HuH-7 (cell line): ENCODE measurements around the gene CCSAP.
"Not testable (repeated sequence)": the region's sequence is repeated elsewhere in the genome, so short reads cannot be mapped to it uniquely, and the experiment has no call there.

Experiments
- DNase-seq: peaks from one replicate; pipeline ENCODE4 v3.0.0; 2011; ENCODE audit warnings: low spot score

Gene CCSAP

GRCh38 chr1:229325853-229326487 is 16.9 kb downstream of the CCSAP start:
- DNase-seq: no peak

DNA sequence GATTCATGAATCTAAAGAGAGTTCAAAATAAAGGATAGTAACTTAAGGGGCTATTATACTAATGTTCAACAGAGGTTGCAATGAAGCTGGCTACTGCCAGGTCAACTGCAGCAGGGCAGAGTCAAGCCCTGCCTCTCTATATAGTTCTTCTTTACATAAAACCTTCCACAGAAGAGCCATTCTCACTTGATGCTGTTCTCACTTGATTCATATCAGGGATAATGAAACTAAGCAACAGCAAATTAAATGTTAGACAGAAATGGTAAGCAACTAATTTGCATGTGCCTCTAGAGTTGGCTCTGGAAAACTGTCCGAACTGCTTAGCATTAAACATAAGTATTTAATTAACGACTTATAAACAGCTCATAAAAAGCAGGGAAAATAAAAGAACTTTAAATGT is 17.4 kb downstream of the CCSAP start:
- no peak for DNase-seq

DNA sequence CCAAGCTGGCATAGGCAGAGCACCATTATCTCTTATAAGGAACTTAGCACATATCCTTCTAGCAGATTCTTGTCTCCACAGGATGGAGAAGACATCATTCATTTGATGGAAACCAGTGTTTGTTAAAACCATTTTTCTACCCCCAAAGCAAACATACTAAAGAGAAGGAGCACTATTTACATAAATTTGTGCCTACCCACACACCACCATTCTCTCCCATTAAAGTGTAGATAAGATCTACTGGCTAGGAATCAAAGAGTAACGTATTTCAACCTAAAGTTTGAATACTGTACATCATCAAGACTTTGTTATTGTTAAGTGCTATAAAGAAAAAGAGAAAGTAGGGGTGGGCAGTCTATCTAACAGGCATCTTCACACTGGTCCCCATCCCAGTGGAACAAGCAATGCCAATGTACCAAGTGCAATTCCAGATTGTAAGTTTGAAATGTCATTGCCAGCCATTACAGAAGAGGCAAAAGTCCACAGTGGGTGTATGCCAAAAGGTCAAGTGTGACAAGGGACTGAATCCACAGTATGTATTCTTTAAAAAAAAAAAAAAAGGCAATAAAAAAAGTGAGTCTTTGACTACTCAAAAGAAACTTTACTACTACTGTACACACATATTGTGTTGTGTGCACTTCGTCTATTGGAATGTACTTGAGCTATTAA is 18.8 kb downstream of the CCSAP start:
- no peak for DNase-seq

- DNase-seq: no peak
Observed at GRCh38 chr1:229323201-229323600, 19.6 kb downstream of the CCSAP start.

DNA sequence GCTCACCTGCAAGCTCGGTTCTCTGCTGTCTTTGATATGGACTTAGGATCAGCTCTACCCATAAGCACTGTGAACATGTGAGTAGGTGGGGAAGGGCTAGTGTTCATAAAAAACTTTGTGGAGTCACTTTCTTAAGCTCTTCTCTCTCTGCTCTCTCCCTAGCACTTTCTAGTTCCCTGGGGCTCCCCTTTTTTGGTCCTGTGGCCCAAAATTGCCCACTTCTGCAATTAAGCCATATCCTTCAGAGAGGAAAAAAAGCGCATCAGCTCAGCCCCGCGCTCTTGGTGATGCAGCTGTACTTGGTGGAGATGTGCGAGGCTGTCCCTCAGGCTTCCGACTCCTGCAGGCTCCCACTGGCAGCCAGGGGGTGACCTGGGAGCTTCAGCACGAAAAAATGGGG is 23.4 kb downstream of the CCSAP start:
- no peak for DNase-seq

DNA sequence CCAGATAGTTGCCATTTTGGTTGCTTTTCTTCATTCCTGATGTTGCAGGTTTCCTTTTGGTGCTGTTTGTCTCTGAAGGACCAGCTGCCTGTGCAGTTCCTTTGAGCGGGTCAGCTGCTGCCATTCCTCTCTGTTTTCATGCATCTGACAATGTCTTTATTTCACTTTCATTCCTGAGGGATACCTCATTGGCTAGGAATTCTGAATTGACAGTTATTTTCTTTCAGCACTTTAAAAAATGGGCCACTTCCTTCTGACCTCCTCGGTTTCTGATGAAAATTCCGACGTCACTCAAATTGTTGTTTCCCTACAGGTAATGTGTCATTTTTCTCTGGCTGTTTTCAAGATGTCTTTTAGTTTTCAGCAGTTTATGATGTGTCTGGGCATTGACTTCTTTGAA is 24.8 kb downstream of the CCSAP start:
- no peak for DNase-seq

GRCh38 chr1:229316166-229316565 is 26.7 kb downstream of the CCSAP start:
- no peak for DNase-seq

- DNase-seq: no peak
Observed at GRCh38 chr1:229310833-229311232, 32.0 kb downstream of the CCSAP start.

DNA sequence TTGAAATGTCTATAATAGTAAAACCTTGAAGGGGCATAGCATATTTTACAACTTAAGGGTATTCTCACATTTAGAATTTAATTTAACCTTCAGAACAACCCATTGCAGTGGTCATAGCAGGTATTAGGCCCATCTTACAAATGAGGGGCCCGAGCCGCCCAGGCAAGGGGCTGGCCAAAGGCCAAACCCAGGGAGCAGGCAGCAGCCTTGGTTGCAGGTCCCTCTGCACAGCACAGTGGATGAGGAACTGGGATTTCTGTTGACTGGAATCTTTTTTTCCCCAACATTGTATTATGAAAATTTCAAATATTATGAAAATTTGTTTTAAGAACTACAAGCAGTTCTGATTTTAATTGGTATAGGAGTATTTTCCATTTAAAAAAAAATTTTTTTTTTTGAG is 33.2 kb downstream of the CCSAP start:
- DNase-seq: no peak

GRCh38 chr1:229309074-229309473 is 33.8 kb downstream of the CCSAP start:
- no peak for DNase-seq

DNA sequence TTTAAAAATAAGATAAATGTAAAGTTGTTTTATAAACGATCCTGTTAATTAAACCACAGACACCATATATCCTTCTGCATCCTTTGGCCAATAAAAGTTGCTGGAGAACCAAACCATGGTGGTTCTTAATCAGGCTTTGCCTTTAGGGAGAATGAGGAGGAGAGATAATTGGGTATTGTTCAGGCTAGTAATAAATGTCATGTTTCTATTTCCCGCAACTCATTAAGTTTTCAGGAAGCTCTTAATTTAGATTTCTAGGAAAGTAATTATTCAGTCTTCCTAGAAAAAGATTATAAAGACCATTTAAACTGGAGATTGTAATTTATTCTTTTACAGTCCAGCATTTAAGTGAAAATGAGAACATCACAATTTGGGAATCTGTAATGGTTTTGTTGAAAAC is 37.5 kb downstream of the CCSAP start:
- DNase-seq: no peak

DNA sequence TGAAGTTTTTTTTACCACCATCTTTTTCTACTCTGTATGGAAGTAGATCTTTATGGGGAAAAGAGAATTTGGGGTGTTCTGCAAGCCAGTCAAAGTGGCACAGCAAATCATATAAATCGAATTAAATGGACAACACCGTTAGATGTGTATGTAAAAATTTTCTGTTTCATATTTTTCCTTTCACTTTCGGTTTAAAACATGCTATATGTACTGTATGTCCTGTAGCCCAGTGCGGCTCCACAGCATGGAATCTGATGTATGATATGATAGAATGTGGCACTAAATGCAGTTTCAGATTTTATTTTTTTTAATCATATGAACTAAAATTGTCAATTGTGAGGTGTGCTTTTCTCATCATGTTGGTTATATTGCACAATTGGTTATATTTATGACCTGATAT is 39.0 kb downstream of the CCSAP start:
- DNase-seq: no peak

GRCh38 chr1:229302740-229303139 is 40.1 kb downstream of the CCSAP start:
- DNase-seq: no peak

DNA sequence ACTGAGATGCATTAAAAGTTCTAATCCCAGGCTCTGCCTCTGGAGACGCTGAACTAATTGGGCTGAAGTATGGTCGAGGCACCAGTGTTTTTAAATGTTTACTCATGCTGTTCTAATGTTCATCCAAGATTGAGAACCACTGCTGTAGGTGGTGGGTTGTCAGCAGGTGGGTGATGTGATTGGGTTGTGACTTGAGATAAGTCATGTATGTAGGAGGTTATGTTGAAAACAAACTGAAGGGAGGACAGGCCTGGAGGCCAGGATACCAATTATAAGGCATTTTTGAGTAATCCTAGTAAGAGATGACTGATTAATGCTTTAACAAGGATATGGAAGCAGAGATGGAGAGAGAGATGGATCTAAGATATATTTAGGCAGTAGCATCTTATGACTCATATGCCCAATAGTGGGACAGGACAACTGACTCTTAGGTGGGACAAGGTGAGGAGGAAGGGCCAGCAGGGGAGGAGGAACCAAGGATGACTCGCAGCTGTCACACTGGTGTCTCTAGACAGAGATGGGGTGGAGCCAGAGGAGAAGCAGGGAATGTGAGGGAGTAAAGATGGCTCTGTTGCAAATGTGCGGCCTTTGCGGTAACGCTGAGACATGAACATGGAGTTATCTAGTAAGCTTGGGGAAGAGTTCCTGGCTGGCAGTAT is 42.6 kb downstream of the CCSAP start:
- DNase-seq: no peak

GRCh38 chr1:229298887-229299503 is 43.9 kb downstream of the CCSAP start:
- DNase-seq: peak; percentile 85

- no peak for DNase-seq
Observed at GRCh38 chr1:229298420-229298819, 44.4 kb downstream of the CCSAP start.

- no peak for DNase-seq
Observed at GRCh38 chr1:229297746-229298145, 45.1 kb downstream of the CCSAP start.

- no peak for DNase-seq
Observed at GRCh38 chr1:229296541-229296941, 46.3 kb downstream of the CCSAP start.

DNA sequence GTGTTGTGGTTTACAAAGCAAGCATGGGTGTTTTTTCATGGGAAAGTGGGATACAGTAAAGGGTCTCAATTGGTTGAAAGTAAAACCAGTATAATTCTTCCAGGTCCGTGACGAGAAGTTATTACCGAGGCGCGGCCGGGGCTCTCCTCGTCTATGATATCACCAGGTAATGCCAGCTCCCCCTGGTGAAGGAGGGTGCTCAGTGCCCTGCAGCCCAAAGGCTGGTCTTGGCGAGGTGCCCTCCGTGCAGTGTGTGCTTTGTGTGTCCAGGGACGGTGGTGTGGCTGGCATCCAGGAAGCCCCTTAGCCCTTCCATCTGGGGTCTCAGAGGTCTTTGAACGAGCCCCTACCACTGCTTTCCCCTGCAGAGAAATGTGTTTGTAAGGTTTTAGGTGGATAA is 47.1 kb downstream of the CCSAP start:
- DNase-seq: no peak

- DNase-seq: no peak
Observed at GRCh38 chr1:229293528-229294204, 49.2 kb downstream of the CCSAP start.

DNA sequence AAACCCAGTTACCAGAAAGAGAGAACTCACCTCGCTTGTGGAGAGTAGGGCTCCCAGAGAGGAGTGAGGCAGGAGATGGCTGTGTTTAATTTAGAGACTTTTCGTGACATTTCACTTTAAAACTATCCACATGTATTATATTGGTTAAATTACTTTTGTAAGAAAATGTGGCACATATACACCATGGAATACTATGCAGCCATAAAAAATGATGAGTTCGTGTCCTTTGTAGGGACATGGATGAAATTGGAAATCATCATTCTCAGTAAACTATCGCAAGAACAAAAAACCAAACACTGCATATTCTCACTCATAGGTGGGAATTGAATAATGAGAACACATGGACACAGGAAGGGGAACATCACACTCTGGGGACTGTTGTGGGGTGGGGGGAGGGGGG is 51.2 kb downstream of the CCSAP start:
- DNase-seq: not testable (repeated sequence)

- no peak for DNase-seq
Observed at GRCh38 chr1:229288516-229288915, 54.3 kb downstream of the CCSAP start.

- no peak for DNase-seq
Observed at GRCh38 chr1:229287267-229287666, 55.6 kb downstream of the CCSAP start.
